Ovary (tissue), 9 donors: ENCODE measurements around the gene MBNL1. TPM values are rescaled to one million over a fixed set of nuclear protein-coding genes. Genes with fewer than 3 reads are reported as not detected.
A peak's percentile ranks its signal among the peaks of the same experiment; 100 is the strongest.

ENCODE experiments used
- DNase-seq, 5 donors: peaks; one replicate each; pipeline ENCODE4 v3.0.0-alpha.2; 2019 to 2020
- H3K27ac ChIP-seq, 2 donors: fragments of 200-600 bp; one replicate each; pipeline versions ENCODE4 v1.5.1 to v1.8.0; 2019 to 2022
- H3K27me3 ChIP-seq: fragments of 200-600 bp; one replicate; pipeline ENCODE4 v1.8.0; 2022
- H3K36me3 ChIP-seq: fragments of 200-600 bp; sonication (generic); one replicate; pipeline ENCODE4 v1.5.1; 2019
- H3K4me1 ChIP-seq: one replicate; pipeline ENCODE4 v1.8.1; 2013; ENCODE audit warnings: mild to moderate bottlenecking, moderate library complexity; ENCODE audit not compliant: insufficient read depth
- H3K4me3 ChIP-seq: fragments of 200-600 bp; sonication (generic); one replicate; pipeline ENCODE4 v1.5.1; 2017
- H3K9me3 ChIP-seq, 2 donors: fragments of 200-600 bp in 1 of 2; sonication (generic) in 1 of 2; one replicate each; pipeline versions ENCODE4 v1.5.1 to v1.8.1; 2013 to 2019; ENCODE audit warnings: mild to moderate bottlenecking in 1 of 2, moderate library complexity in 1 of 2
- CTCF ChIP-seq, 3 donors: fragments of 450-650 bp in 2 of 3; fragments of 200-600 bp in 1 of 3; IDR thresholded peaks; one replicate each; pipeline versions ENCODE4 v1.5.1 to v1.8.0; 2016 to 2022; ENCODE audit warnings: antibody characterized with exemption in 3 of 3, mild to moderate bottlenecking in 1 of 3
- EP300 ChIP-seq: sonication (generic); formaldehyde crosslinking; IDR thresholded peaks from one replicate; pipeline ENCODE4 v1.6.1; 2017; ENCODE audit warnings: antibody characterized with exemption
- POLR2A ChIP-seq: fragments of 450-650 bp; IDR thresholded peaks from one replicate; pipeline ENCODE4 v1.6.1; 2017; ENCODE audit warnings: antibody characterized with exemption, mild to moderate bottlenecking, moderate library complexity
- WGBS, 3 donors: extraction: QIAGEN DNeasy Blood & Tissue Kit in 1 of 3; methylation state at CpG; one replicate each; pipeline versions ENCODE4 v1.1.5 to v1.1.7; 2013 to 2017; 5-methylcytosine and 5-hydroxymethylcytosine counted together
- intact Hi-C, 4 donors: fragments of 100-400 bp; cut with DNase I; formaldehyde crosslinking; loops; one replicate each; pipeline versions ENCODE4 v1.11.0 to v1.15.1; 2022 to 2023
- polyA plus RNA-seq, 2 donors: library from polyadenylated mRNA; stranded (reverse); fragments of 200-250 nt in 1 of 2; fragments of 350-450 nt in 1 of 2; fragmentation: Illumina TruSeq in 1 of 2; extraction: RNeasy Lipid Tissue Mini Kit (QIAGEN cat#74804) in 1 of 2; gene quantifications; one replicate each; pipeline ENCODE4 v1.2.3, GENCODE V29; 2013 to 2014
- total RNA-seq, 7 donors: library from RNA; depleted of rRNA in 2 of 7; stranded (reverse); fragments of >200 nt in 2 of 7; fragmentation: NEBNext Ultra II Directional in 3 of 7; extraction: Animal tissue kit (Norgen Biotek cat#: 25700) in 3 of 7; gene quantifications; one replicate each; pipeline versions ENCODE4 v1.1.0 to v1.2.4, GENCODE V29; 2016 to 2023
- donor health status: DM: no; HTN: no; CAD: no; lungs with moderate emphysema.
- donor health status: DM: no; HTN: no; CAD: no.
- donor health status: Bipolar disorder and iron deficiency.
- donor health status: DM: yes; HTN: yes; CAD: no.
- donor health status: DM: no; HTN: no; CAD: no.
- donor health status: DM: yes; HTN: yes; CAD: no.

MBNL1 gene
- total and polyA plus RNA-seq, 9 donors: 39.7 to 152 (median 123) TPM

DNA sequence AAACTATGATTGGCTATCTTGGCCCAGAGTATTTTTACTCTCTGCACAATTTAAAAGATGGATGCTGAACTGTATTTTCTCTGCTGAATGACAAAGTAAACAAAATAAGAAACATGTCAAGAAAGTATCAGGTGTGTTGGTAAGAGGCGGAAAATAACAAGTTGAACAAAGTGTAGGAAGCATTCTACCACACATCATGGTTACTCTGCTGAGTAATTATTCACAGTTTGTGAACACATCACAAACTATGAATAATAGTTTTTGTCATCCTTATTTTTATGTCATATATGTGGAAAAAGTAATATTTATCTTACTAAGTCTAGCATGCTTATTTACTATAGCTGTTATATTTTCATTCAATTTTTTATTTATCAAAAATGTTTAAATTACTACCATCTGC is 229.2 kb downstream of the MBNL1 start:
- DNase-seq: no peak
- no peak for TF ChIP-seq EP300
- TF ChIP-seq POLR2A: no peak
- TF ChIP-seq CTCF (IDR thresholded peaks at IDR 0.05): no peak
- Histone ChIP-seq H3K36me3 (no peaks in the 10 kb centered on the region), H3K4me3 (no peak overlapping the region), H3K4me1 (no peaks in the 10 kb centered on the region), H3K27ac (no peak overlapping the region), H3K9me3 (no peaks in the 10 kb centered on the region), H3K27me3 (no peaks in the 10 kb centered on the region)
- intact Hi-C loops: no loop called here
- 94 to 98% (median 96%) methylated on average over 1 of the region's 1 CpG for WGBS, 3 donors

DNA sequence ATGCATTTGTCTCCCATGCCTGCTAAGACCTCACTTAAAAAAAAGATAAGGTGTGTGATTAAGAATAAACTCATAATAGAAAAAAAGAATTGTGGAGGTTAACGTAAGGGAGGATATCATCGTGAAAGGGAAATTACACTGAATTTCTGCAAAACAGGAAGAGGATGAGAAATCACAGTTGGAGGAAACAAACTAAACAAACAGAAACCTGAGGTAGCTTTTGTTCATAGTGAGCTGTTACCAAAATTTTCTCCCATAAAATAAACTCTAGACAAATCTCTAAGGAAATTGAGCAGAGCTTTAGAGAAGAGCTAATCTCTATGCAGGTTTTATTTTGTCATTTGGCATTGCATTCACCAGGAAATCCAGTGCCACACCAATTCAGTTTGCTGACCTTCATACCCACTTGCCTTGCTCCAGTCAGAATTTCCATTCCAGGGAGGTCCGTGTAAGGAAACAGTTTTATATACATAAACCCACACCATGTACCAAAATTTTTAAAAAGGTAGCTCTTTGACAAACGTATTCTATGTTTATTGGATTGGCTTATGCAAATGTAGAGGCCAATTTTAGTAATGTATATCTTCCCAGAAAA is 231.2 kb downstream of the MBNL1 start:
- no peak for TF ChIP-seq CTCF (IDR thresholded peaks at IDR 0.05)
- no peak for TF ChIP-seq POLR2A
- no peak for TF ChIP-seq EP300
- DNase-seq: no peak
- H3K4me1 ChIP-seq: no peaks in the 10 kb centered on the region
- H3K36me3 ChIP-seq: no peaks in the 10 kb centered on the region
- 51 to 65% (median 55%) methylated on average over 4 of the region's 4 CpGs for WGBS, 3 donors
- intact Hi-C loops: no loop called here
- H3K4me3 ChIP-seq: no peak overlapping the region
- no peak overlapping the region for H3K27ac ChIP-seq
- no peaks in the 10 kb centered on the region for H3K27me3 ChIP-seq
- H3K9me3 ChIP-seq: no peaks in the 10 kb centered on the region

- no peak overlapping the region for H3K4me3 ChIP-seq
- no peak for DNase-seq
- H3K27ac ChIP-seq: no peak overlapping the region
- H3K9me3 ChIP-seq: no peaks in the 10 kb centered on the region
- intact Hi-C loops: no loop called here
- 91 to 92% (median 91%) methylated on average over 5 of the region's 5 CpGs for WGBS, 3 donors
- no peaks in the 10 kb centered on the region for H3K36me3 ChIP-seq
- no peaks in the 10 kb centered on the region for H3K27me3 ChIP-seq
- no peaks in the 10 kb centered on the region for H3K4me1 ChIP-seq
- TF ChIP-seq EP300 (no peak), POLR2A (no peak), CTCF (IDR thresholded peaks at IDR 0.05) (no peak)
These were observed 237.2 kb downstream of the MBNL1 start for GRCh38 chr3:152505926-152506325.

- TF ChIP-seq POLR2A: no peak
- no peak for TF ChIP-seq EP300
- peak in 2 of 3 donors; percentile 40 to 41 for TF ChIP-seq CTCF (IDR thresholded peaks at IDR 0.05)
- Histone ChIP-seq H3K27me3 (no peaks in the 10 kb centered on the region), H3K36me3 (no peaks in the 10 kb centered on the region), H3K27ac (no peak overlapping the region), H3K4me3 (no peak overlapping the region), H3K9me3 (no peaks in the 10 kb centered on the region), H3K4me1 (no peaks in the 10 kb centered on the region)
- no peak for DNase-seq
- intact Hi-C loops: no loop called here
- WGBS, 3 donors: 84 to 89% (median 85%) methylated on average over 1 of the region's 1 CpG
These were observed 240.0 kb downstream of the MBNL1 start for GRCh38 chr3:152508705-152509104.
